ENCODE data around the gene MTCL1.

The MTCL1 gene

DNA sequence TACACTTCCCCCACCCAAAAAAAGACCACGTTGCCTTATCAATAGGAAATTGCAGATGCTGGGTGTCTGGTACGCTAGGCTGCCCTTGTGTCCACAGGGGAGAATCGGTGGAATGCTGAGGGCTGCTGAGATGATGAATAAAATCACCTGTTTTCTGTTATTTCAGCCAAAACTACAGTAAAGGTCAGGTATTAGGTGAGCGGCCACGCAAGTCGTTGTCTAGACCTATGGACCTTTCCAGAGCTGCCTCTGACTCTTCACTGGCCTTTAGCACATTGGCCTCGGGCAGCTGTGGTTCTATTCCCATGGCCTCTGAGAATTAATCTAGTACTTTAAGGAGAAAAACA lies 89.6 kb downstream of the MTCL1 start:
- DNase-seq, result no peak

- DNase-seq, result no peak
Observed at GRCh38 chr18:8795586-8796325, 90.4 kb downstream of the MTCL1 start.

DNA sequence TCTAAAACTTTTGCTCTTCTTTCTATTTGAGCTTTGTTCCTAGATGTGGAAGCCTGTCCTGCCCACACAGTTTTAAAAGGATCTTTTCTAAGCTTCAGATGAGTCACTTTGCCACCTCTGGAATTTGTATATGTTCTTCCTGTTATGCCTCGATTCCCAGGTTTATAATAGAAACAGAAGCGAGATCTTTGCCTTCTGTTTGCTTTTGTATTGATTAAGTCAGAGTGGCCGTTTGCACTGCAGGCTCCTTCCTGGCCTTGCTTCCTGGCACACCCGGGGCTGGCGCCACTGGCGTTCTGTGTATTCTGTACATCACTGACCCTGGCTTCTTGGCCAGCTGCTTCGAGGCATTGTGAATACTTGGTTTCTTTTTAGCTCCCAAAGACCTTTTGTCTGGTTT lies 91.8 kb downstream of the MTCL1 start:
- no peak for DNase-seq

- no peak for DNase-seq
Observed at GRCh38 chr18:8799001-8799400, 93.6 kb downstream of the MTCL1 start.

GRCh38 chr18:8799596-8800441 lies 94.5 kb downstream of the MTCL1 start:
- DNase-seq, result no peak

DNA sequence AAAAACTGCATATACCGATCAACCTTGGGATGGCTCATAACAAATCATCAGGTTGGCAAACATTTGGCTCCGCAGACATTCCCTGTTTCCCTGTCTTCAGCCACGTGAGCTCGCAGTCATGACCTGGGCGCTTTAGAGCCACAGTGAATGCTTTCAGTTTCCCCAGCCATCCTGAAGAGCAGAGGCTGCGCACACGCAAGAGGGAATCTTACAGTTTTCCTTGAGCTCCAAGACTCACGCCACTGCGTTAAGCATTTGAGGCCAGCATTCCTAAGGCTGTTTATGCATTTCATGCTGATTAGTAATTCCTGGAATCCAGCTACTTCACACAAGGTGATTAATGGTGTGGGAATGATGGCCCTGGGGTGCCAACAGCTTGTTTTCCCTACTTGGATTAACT lies 95.1 kb downstream of the MTCL1 start:
- no peak for DNase-seq

GRCh38 chr18:8800876-8801262 lies 95.5 kb downstream of the MTCL1 start:
- no peak for DNase-seq

GRCh38 chr18:8801263-8801901 lies 96.0 kb downstream of the MTCL1 start:
- no peak for DNase-seq

DNA sequence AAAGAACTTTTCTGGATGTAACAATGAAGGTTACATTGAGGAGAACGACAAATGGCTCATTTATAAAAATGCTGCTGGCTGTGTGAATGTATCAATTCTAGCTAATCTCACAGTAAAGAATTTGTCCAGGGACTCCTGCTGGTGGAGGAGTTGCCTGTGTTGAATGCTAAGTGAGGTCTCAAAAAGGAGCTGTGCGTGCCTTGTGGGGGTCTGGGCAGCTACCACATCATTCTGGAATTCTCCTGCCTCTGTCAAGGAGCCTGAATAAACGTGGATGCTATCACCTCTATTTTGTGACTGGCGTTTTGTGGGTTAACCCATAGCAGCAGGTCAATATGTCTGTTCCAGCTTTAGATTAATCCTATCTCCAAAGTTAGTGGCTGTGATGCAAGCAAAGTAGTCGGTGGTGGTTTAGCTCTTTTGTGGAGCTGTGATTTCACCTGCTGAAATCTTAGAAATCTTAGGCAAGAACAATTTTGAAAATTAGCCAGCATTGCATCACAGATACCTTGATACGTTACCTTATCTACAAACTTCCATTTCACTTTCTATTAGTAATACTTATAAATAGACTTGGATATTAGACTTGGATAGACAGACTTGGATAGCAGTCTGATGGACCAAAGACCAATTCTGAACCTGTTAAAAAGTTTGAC lies 96.8 kb downstream of the MTCL1 start:
- DNase-seq, result no peak

GRCh38 chr18:8803063-8803795 lies 97.9 kb downstream of the MTCL1 start:
- no peak for DNase-seq

DNA sequence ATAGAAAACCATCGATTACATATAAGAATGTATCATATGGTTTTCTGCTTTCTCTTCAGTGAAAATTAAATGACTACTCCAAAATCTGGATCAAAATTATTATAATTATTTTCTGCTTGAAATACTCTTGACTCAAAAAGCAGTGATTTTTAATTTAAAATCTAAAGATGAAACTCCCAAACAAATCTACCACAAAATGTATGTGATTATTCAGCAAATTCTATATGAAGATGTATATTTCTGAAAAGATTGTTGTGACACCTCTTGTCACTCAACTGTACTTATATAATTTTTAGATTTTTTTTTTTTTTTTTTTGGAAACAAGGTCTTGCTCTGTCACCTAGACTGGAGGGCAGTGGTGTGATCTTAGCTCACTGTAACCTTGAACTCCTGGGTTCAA lies 98.6 kb downstream of the MTCL1 start:
- DNase-seq, result no peak

DNA sequence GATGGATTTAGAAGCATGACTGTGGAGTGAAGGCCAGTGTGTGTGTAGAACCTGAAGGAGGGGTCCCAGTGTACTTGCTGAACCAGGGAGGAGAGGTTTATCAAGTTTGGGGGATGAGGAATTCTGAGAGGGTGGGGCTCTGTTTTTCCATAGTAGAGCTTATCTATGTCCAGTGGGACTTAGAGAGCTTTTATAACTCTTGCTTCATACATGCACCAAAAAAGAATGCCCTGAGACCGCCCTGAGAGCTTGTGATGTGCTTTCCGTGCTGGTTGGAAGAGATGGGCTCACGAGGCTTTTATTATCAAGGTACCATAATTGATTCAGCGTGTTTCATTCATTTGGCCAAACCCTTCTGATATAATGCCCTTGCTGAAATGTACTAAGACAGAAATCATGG lies 100.2 kb downstream of the MTCL1 start:
- no peak for DNase-seq

DNA sequence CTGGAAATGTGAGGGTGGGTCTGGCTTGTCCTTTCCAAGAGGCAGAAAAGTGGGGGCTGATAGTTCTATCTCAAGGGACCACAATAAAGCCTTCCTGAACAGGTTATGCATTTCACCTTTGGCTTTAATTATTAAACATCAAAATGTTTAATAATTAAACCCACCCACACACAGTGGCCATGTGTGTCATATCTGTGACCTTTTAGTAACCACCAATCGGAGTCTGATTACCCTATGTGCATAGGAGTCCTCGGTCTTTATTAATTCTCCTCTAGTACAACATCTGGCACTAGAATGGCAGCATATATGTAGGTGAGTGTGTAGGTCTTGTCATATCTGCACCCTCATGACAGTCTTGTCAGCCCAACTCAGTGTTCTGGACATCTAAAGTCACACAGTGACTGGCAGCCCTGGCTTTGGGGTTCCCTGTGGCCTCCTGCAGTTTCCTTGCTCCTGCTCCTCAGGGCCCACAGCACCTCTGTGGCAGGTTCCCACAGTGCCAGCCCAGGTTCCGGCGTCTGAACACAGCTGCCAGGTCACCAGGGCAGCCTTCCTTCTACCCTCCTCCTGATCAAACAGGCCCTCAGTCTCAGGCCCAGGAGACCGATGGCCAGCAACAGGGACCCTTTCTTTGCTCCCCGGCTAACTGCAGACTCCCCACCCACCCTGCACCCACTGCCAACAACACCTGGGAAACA lies 100.9 kb downstream of the MTCL1 start:
- no peak for DNase-seq

- DNase-seq, result no peak
Observed at GRCh38 chr18:8806798-8807487, 101.6 kb downstream of the MTCL1 start.

DNA sequence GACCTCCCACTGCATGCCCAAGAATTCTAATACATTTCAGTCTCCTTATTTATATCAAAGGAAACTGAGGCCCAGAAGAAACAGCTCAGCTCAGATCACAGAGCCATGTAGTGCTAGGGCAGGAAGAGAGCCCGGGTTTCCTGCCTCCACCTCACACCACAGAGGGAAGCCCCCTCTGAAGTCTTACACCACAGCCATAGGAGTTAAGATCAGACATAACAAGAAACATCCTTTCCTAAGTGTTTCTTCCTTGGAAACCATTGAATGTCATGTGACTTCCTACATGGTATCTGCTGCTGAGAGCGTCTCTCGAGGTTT lies 102.1 kb downstream of the MTCL1 start:
- DNase-seq, result no peak

DNA sequence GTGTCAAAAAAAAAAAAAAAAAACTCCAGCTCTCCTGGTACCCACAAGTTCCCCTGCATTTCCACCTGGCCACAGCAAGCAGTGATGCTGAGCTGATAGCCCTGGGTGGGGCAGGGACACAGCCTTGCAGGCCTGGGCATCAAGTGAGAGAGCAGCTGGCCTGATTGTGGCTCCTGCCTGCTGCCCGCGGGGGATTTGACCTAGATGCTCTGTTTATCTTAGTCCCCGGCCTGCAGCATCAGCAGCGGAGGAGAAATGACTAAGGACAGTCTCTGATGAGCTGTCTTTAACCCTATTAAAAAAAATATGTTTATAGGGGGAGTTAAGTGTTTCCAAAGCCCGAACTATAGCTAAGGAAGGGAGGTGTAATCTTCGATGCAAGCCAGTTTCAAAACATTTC lies 102.6 kb downstream of the MTCL1 start:
- no peak for DNase-seq

GRCh38 chr18:8809514-8809913 lies 104.2 kb downstream of the MTCL1 start:
- DNase-seq, result no peak

GRCh38 chr18:8810157-8810556 lies 104.8 kb downstream of the MTCL1 start:
- no peak for DNase-seq

GRCh38 chr18:8811115-8811514 lies 105.8 kb downstream of the MTCL1 start:
- DNase-seq, result no peak

DNA sequence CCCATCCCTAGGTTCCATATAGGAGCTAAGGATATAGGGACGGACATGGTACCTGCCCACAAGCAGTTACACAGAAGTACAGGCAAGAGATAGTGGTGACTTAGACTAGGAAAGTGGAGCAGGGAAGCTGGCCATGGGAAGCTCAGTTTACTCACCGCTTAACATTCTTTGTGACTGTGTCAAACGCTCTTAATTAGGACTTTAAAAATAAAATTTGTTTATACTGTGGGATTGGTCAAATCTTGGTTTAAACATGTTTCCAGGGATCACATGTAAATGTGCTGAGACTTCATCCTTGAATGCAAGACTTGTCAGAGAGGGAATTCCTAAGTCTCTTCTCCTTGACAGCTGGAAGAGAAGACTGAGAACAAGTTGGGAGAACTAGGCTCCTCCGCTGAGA lies 107.3 kb downstream of the MTCL1 start:
- no peak for DNase-seq

DNA sequence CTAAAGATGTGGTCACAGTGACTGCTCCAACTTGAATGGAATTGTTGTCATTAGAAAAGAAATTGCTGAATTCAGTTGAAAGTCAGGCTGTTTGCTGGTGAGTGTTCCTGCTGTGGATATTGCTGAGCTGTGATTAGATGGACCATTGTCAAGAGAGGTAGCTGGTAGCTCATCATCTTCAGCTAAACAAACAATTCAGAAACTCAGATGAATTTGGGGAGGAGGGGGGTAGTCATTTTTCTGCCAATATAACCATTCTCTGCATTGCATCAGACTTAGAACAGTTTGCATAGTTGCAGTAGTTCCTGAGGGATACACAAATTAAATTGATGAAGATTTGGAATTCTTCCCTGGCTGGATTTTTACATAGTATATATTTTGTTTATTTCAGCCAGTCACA lies 108.3 kb downstream of the MTCL1 start:
- DNase-seq, result no peak

DNA sequence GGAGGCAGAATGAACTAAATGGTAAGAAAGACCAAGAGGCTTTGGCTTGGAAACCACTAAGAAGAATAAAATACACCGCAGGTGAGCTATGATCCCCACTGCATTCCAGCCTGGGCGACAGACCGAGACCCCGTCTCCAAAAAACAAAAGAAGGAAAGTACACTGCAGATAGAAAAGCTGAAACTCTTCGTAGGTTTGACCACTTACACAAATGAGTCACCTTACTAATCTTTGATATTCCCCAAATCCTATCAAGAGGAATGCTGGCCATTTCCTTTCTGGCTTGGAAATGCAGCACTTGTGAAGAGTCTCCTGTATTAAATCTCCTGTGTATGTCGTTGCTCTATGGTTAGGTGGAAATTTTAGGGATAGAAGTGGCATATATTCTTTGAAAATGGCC lies 108.8 kb downstream of the MTCL1 start:
- DNase-seq, result no peak
